HPDE6-E6E7 (cell line): Measurements from ENCODE around the gene STIM1.
A peak's percentile ranks its signal among the peaks of the same experiment; 100 is the strongest.

Source experiments
- DNase-seq: peaks from one replicate; pipeline ENCODE4 v3.0.0; 2011; ENCODE audit warnings: missing footprints; ENCODE audit errors: extremely low spot score

The STIM1 gene

DNA sequence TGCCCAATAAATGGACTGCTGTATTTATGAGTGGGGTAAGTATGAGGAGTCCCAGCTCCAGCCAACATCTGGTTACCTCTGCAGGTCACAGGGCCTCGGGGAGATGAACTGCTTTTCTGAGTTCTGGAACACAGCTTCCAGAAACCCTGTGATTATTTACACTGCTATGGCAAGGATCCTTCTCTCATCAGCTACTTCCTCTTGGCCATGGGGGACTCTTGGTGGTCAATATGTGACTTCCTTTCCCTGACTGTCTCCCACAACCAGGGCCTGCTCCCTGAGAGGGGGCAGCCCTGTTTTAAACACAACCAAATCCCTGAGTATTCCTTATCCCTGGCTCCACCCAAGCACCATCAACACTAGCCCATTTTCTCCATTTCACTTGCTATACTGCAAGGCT lies 24.7 kb upstream of the STIM1 start:
- DNase-seq = no peak

- no peak for DNase-seq
These were observed 23.9 kb upstream of the STIM1 start for GRCh38 chr11:3831378-3832239.

GRCh38 chr11:3832816-3833215 lies 22.6 kb upstream of the STIM1 start:
- no peak for DNase-seq

DNA sequence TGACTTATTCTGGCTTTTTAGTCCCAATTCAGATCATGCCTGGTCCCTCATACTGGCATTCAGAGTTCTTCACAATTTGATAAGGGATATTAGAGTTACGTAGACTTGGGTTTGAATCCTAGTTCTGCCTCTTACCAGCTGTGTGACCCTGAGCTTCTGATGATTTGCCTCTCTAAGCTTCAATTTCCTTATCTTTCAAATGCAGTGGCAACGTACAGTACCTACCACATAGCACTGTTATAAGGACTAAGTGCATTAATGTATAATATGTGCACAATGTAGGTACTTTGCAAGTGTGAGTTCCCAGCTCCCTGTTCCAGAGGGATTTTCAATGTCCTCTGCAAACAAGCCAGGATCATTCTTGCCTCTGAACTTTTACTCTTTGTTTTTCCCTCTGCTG lies 22.0 kb upstream of the STIM1 start:
- no peak for DNase-seq

DNA sequence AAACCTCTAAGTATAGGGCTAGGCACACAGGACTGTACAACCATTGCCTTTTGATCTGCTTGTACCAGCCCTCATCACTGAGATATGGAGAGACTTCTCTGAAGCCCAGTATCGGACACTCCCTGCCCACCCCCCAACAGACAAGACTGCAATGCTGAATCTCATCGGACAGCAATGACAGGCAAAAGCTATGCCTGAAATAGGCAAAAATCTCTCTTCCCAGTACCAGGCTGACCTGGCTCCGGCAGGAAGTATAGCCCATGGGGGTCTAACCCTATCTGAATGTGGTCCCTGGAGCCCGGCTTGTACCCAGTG lies 21.2 kb upstream of the STIM1 start:
- DNase-seq = no peak

DNA sequence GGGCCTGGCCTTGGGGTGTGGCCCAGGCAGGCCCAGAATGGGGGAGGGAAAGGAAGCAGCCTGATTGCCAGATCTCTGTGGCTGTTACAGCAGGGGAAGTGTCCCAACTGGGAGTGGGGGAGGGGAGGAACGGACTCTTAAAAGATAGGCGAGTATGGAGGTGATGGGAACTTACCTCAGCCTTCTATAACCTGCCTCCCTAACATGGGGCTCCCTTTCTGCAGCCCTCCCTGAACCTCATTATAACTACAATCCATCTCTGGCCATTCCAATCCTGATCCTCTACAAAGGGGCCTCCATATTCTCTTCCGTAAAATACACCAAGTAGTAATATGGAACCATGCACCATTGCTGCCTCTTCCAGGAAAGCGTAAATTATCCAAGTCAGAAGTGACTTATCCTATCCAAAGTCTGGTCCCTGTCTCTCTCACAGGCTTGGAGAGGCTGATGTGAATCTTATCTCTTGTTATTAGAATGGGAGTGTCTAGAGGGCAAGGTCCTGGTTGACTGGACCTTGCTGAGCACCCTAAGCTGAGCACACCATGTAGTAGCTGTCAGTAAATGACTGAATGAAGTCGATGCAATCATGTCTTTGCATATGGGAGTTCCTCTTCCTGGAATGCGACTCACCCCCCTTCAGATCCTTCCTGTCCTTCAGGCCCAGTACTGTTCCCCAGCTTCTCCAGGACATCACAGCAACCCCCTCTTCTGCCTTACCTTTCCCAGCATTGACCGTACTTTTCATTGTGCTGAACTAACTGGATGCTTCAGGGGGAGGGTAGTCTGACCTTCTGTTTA lies 20.6 kb upstream of the STIM1 start:
- no peak for DNase-seq

DNA sequence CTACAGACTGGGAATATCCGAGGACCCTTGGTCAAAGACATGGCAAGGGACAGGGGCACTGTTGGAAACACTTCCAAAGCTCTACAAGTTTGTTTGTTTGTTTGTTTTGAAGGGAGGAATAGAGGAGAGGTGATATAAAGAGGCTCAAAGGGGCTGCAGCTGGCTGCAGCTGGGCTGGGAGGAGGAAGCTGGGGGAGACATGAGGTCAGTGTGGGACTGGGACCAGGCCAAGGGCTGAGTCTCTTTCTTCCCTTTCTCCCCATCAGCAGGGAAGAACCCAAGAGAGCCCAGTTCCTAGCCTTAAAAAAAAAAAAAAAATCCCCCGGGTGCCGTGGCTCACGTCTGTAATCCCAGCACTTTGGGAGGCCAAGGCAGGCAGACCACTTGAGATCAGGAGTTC lies 19.7 kb upstream of the STIM1 start:
- DNase-seq = no peak

DNA sequence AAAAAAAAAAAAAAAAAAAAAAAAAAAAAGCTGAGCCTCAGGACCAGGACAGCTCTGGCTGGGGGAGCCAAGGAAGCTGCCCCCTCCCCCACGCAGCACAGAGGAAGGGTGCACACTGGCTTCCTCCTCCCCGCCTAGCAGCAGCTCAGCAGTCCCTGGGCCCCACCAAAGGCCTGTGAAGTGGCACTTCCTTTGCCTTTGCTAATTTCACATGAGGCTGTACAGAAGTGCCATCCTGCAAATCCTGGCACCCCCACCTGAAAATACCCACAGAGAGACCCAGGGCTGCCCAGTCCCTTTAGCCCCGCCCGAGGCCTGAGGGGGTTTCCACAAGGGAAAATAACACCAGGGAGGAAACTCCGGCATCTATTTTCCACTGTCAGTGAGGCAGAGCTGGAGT lies 18.6 kb upstream of the STIM1 start:
- no peak for DNase-seq

GRCh38 chr11:3837793-3838192 lies 17.7 kb upstream of the STIM1 start:
- no peak for DNase-seq

DNA sequence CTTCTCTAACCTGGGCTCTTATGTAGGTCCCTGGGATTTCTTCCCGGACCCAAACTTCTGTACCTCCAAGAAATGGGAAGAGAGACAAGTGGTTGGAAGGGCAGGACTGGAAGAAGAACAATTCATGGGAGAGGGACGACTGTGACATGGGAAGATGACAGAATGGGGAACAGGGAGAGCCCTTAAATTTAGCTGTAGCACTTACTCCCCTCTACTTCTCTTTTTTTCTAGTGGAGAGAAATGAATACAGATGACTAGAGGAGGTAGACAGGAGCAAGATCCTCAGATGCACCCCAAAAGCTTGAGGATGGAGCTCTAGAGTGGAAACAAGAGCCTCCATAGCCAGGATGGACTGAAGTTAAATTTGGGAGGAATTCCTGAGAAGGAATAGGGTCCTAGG lies 17.0 kb upstream of the STIM1 start:
- DNase-seq = no peak

DNA sequence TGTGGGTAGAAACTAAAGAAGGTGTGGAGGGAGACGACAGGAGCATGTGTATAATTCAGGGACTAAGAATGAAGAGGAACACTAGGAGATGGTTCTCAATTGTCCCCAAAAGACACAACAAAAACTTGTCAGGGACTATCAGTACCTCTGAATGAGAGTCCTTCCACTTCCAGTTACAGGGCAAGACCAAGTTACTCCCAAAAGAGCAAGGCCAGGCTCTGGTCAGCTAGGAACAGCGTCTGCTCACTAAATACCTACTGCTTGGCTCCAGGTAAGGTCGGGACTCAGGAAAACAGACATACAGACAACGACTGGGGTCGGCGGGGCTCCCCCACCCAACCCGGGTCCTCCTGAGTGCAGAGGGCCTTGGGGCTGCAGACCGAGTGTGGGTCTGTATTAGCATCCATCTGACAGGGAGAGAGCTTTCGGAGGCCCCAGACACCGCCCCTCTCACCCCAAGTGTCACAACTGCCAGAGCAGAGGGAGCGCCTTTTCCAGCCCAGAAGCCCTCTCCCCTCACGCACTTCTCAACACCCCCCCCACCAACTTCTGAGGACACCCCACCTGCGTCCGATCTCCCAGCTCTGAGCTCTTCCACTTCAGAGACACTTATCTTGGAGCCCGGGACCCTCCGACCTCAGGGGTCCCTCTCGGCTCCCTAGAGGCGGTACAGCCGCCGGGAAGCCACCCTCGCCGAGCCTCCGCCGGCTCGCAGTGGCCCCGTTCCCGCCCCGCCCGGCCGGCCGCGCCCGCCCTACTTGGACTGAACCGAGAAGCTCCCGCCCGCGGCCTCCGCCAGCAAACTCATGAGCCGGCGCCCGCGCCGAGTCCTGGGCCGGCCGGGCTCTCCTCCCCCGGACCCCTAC lies 15.2 kb upstream of the STIM1 start:
- no peak for DNase-seq

DNA sequence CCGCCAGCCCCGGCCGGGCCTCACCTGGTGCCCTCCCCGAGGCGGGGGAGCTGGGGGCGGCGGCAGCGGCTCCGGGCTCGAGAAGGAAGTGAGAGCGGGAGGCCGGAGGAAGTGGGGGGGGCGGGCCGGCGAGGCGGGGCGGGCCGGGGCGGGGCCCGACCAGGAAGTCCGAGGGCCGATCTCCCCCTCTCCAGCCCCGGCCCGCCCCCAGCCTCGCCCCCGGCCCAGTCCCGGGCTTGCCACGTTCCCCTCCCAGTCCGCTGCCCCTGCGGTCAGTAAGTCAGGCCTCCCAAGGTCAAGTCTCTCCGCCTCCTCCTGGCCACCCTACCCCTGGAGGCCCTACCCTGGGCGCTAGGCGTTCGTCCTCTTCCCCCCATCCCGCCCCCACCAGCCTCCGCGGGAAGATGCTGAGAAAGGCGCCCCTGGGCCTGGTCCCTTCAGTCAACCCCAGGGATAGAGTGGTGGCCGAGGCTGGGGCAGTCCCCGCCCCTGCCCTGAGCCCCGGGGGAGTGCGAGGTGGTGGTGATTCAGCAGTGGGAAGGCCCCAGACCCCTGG lies 14.5 kb upstream of the STIM1 start, which contains the start of gene RHOG:
TSS of gene RHOG (minus strand) at position 90 of the 556 bp plus-strand sequence. CDS start 12,821 bp downstream, outside the sequence.
- DNase-seq = peak; percentile 61

DNA sequence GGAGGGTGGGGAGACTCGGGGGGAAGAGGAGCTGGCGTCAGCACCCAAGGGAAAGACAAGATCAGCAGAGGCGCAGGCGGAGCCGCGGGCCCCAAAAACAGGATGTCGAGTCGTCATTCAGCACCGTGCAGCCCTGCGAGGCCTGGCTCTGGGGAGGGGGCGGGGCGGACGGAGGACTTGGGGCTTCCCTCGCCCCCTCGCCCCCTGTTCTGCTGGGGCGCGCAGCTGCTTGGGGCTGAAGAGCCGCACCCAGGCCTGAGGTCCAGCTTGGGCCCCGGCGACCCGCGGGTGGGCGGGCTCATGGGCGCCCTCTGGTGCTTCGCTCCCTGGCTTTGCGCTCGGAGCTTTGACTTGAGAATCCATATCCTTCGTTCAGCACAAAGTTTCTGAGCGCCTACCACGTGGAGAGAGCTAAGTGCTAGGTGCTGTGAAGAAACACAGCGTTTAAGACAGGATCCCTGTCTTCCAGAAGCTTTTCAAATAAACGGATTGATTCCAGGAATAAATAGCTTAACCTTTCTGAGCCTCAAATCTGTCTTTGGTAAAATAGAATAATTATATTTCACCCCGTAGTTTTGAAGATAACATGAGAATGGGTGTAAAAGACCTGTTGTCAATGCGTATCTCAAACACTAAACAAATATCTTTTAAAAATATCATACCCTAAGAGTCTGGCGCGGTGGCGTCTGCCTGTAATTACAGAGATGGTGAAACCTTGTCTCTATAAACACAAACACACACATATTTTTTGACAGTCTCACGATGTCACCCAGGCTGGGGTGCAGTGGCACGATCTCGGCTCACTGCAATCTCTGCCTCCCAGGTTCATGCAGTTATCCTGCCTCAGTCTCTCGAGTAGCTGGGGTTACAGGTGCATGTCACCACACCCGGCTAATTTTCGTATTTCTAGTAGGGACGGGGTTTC lies 13.8 kb upstream of the STIM1 start:
- DNase-seq = peak; percentile 54

DNA sequence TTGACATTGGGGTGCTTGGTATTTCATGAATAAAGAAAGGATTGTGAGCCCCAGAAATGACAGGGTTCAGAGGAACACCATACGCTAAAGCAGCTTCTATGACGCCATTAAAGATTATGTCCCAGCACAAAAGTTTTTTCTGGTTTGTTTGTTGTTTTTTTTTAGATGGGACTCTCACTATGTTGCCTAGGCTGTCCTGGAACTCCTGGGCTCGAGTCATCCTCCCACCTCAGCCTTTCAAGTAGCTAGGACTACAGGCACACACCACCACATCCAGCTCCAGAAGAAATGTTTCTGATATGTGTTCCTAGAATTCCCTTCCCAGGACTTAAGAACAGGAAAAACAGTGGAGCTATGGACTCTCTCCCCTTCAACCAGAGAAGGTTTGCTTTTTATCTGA lies 12.1 kb upstream of the STIM1 start:
- no peak for DNase-seq

GRCh38 chr11:3845246-3845645 lies 10.2 kb upstream of the STIM1 start:
- DNase-seq = no peak

DNA sequence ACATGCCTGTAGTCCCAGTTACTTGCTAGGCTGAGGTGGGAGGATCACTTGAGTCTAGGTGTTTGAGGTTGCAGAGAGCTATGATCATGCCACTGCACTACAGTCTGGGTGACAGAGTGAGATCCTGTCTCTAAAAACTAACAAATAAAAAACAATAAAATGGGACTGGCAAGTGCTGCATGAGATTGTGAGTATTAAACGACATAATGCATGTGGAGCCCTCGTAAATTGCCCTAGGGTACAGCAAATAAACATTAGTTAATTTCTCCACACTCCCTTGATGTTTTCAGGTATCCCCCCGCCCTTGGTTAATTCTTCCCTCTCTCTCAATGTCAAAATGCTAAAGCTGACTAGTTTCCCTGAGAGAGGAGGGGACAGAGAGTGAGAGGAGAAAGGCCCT lies 9.8 kb upstream of the STIM1 start:
- DNase-seq = no peak

DNA sequence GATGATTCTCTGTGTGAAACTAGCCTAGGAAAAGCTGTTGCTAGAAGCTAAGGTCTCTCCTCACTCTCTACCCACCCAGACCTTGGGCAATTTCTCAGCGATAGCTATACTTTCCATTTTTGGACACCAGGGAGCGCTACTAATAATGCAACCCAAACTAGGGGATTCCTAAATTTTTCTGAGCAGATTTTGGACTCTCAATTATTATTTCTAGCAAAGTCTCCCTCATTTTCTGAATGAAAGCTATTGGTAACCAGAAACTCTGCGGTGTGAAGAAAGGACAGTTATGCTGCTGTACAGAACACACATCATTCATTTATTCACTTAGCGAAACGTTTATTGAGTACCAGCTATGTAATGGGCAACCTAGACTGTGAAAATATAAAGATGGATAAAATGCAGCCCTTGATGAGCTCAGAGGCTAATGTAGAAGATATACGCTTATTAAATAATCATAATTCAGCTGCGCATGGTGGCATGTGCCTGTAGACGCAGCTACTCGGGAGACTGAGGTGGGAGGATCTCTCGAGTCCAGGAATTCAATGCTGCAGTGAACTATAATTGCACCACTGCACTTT lies 6.1 kb upstream of the STIM1 start:
- DNase-seq = no peak

- no peak for DNase-seq
These were observed 2.0 kb upstream of the STIM1 start for GRCh38 chr11:3853545-3853842.

GRCh38 chr11:3853899-3854659 lies 1.4 kb upstream of the STIM1 start:
- no peak for DNase-seq

DNA sequence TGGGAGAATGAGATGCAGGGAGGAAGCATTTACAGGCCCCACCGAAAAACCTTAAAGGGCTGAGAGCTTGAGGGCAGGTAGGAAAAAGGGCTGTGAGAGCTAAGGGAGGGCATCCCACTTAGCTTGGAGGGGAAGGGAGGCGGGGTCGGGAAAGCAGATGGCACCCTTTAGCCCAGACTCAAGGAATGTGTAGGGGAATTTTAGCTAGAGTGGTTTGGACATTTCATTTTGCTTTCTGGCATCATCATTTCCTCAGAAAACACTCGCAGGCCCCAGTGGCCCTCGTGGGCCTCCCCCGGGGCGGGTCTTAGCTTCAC lies 846 bp upstream of the STIM1 start:
- no peak for DNase-seq
